ENCODE data around the gene WNK4. TPM values are rescaled to one million over a fixed set of nuclear protein-coding genes. Genes with fewer than 3 reads are reported as not detected.

The WNK4 gene
- total RNA-seq, 6 donors from 2014 or later = 0.15 to 1.8 (median 0.26) TPM; not detected in 2

DNA sequence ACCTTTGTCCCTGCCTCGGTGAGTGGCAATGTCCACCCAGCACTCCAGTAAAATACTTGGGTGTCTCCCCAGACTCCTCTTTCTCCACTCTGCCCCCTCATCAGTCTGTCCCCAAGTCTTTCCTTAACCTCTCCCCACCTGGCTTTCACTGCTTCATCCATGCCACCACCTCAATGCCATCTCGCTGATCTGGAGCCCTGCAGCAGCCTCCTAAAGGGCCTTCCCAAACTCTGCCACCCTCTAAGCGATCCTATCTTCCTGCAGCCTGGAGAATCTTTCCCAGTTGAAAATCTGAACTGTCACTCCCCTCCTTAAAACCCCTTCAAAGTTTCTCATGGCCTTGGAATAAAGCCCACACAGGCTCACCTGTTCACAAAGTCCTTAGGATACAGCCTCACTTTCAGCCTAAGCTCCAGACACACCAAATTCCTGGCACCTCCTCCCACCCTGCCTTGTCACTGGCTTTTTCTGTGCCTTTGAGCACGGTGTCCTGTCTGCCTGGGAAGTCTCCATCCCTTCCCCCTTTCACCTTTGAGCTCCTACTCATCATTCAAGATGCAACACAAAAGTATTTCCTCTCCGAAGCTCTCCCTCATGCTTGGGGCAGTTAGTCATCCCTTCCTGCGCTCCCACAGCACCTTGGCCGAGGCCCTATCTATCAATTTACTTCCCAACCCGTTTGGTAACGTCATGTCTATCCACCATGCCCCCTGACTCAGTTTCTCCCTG is 2.8 kb downstream of the WNK4 start:
- TF ChIP-seq EP300 (IDR thresholded peaks at IDR 0.05) (no peak), POLR2A (IDR thresholded peaks at IDR 0.05) (no peak)
- ATAC-seq (ENCODE audit: low FRiP score in 2 of 2) = no peak
- no peak for DNase-seq
- peaks cover under 1 to 18% (median 14%) of the 10 kb centered on the region in 4 donors for H3K36me3 ChIP-seq
- 42 to 47% methylated on average over 9 of the region's 9 CpGs for WGBS, 2 donors
- no peak overlapping the region for H3K27ac ChIP-seq
- peaks cover 18 to 31% (median 26%) of the 10 kb centered on the region in 4 donors for H3K4me1 ChIP-seq
- H3K9me3 ChIP-seq = no peaks in the 10 kb centered on the region
- peaks cover 0 to 56% (median 13%) of the 10 kb centered on the region in 4 donors for H3K27me3 ChIP-seq
- H3K4me3 ChIP-seq = no peak overlapping the region

DNA sequence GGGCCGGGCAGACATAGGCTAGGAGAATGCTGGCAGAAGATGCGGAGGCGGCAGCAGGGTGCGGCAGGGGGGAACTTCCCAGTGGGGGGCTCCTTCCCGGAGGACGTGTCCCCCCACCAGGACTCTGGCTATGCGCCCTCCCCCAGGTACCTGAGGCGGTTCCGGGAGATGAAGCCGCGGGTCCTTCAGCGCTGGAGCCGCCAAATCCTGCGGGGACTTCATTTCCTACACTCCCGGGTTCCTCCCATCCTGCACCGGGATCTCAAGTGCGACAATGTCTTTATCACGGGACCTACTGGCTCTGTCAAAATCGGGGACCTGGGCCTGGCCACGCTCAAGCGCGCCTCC is 3.4 kb downstream of the WNK4 start:
- no peak for DNase-seq
- no peak for ATAC-seq (ENCODE audit: low FRiP score in 2 of 2)
- peaks cover 0 to 56% (median 13%) of the 10 kb centered on the region in 4 donors for H3K27me3 ChIP-seq
- no peak overlapping the region for H3K4me3 ChIP-seq
- no peaks in the 10 kb centered on the region for H3K9me3 ChIP-seq
- WGBS, 2 donors = 27 to 46% methylated on average over 12 to 22 of the region's 22 CpGs
- TF ChIP-seq, protein P1, sequence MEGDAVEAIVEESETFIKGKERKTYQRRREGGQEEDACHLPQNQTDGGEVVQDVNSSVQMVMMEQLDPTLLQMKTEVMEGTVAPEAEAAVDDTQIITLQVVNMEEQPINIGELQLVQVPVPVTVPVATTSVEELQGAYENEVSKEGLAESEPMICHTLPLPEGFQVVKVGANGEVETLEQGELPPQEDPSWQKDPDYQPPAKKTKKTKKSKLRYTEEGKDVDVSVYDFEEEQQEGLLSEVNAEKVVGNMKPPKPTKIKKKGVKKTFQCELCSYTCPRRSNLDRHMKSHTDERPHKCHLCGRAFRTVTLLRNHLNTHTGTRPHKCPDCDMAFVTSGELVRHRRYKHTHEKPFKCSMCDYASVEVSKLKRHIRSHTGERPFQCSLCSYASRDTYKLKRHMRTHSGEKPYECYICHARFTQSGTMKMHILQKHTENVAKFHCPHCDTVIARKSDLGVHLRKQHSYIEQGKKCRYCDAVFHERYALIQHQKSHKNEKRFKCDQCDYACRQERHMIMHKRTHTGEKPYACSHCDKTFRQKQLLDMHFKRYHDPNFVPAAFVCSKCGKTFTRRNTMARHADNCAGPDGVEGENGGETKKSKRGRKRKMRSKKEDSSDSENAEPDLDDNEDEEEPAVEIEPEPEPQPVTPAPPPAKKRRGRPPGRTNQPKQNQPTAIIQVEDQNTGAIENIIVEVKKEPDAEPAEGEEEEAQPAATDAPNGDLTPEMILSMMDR (IDR thresholded peaks at IDR 0.05) = no peak
- no peak for TF ChIP-seq POLR2A (IDR thresholded peaks at IDR 0.05)
- H3K4me1 ChIP-seq = peaks cover 18 to 31% (median 26%) of the 10 kb centered on the region in 4 donors
- peaks cover 0 to 12% (median 9%) of the 10 kb centered on the region in 4 donors for H3K36me3 ChIP-seq
- H3K27ac ChIP-seq = no peak overlapping the region

DNA sequence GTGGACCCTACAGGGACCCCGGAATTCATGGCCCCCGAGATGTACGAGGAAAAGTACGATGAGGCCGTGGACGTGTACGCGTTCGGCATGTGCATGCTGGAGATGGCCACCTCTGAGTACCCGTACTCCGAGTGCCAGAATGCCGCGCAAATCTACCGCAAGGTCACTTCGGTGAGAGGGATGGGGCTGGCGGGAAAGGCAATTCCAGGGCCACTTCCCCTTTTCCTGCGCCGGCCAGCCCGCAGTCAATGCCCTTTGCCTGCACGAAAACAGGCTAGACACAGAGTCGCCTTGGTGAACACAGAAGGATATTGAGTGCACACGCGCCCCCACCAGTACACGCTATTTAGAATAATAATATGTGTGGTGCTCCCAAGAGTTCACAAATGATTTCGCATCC is 4.0 kb downstream of the WNK4 start:
- Histone ChIP-seq H3K9me3 (no peaks in the 10 kb centered on the region), H3K27ac (no peak overlapping the region), H3K36me3 (peaks cover 0 to 6% (median 3%) of the 10 kb centered on the region in 4 donors), H3K27me3 (peaks cover 0 to 56% (median 13%) of the 10 kb centered on the region in 4 donors), H3K4me3 (no peak overlapping the region), H3K4me1 (peaks cover 18 to 31% (median 26%) of the 10 kb centered on the region in 4 donors)
- peak in 1 of 2 donors; percentile 44 for DNase-seq
- 30 to 49% methylated on average over 23 to 24 of the region's 25 CpGs for WGBS, 2 donors
- no peak for ATAC-seq (ENCODE audit: low FRiP score in 2 of 2)
- TF ChIP-seq EP300 (IDR thresholded peaks at IDR 0.05) = no peak
- no peak for TF ChIP-seq POLR2AphosphoS5 (IDR thresholded peaks at IDR 0.05)
- TF ChIP-seq, protein P1 (IDR thresholded peaks at IDR 0.05) = no peak
- no peak for TF ChIP-seq POLR2A (IDR thresholded peaks at IDR 0.05)

DNA sequence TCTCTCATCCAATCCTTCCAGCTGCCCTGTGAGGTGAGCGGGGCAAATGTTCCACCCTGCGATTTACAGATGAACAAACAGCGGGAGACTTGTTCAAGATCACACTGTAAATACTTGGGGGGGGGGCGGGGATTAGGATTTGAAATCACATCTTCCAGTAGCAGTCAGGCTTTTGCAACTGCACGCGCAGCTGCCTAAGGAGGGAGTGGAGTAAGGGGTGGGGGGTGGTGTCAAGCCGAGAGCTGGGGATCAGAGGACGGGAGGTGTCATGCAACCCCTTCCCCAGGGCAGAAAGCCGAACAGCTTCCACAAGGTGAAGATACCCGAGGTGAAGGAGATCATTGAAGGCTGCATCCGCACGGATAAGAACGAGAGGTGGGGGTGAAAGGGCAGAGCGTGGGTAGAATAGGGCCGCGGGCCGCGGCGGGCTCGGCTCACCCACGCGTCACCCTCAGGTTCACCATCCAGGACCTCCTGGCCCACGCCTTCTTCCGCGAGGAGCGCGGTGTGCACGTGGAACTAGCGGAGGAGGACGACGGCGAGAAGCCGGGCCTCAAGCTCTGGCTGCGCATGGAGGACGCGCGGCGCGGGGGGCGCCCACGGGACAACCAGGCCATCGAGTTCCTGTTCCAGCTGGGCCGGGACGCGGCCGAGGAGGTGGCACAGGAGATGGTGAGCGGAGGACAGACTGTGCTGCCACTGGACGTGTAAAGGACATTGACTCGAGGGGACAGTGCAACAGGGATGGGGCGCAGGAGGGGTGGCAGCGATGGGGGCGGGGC is 4.6 kb downstream of the WNK4 start:
- TF ChIP-seq POLR2AphosphoS5 (IDR thresholded peaks at IDR 0.05) (no peak), POLR2A (IDR thresholded peaks at IDR 0.05) (no peak), EP300 (IDR thresholded peaks at IDR 0.05) (no peak)
- TF ChIP-seq, protein P1 (IDR thresholded peaks at IDR 0.05) = no peak
- peaks cover 0 to 56% (median 13%) of the 10 kb centered on the region in 4 donors for H3K27me3 ChIP-seq
- no peaks in the 10 kb centered on the region for H3K9me3 ChIP-seq
- H3K36me3 ChIP-seq = no peaks in the 10 kb centered on the region
- no peak for ATAC-seq (ENCODE audit: low FRiP score in 2 of 2)
- peak in 1 of 2 donors; percentile 86 for DNase-seq
- 42 to 59% methylated on average over 50 of the region's 52 CpGs for WGBS, 2 donors
- H3K4me3 ChIP-seq = no peak overlapping the region
- peaks cover 16 to 28% (median 23%) of the 10 kb centered on the region in 4 donors for H3K4me1 ChIP-seq
- H3K27ac ChIP-seq = no peak overlapping the region

DNA sequence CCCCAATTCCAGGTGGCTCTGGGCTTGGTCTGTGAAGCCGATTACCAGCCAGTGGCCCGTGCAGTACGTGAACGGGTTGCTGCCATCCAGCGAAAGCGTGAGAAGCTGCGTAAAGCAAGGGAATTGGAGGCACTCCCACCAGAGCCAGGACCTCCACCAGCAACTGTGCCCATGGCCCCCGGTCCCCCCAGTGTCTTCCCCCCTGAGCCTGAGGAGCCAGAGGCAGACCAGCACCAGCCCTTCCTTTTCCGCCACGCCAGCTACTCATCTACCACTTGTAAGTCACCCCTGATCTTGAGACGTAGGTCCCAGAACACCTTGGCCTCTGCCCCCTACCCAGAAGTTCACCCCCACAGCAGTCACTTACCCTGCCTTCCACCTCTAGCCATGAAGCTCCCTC is 6.9 kb downstream of the WNK4 start:
- TF ChIP-seq POLR2AphosphoS5 (IDR thresholded peaks at IDR 0.05) (no peak), EP300 (IDR thresholded peaks at IDR 0.05) (no peak), POLR2A (IDR thresholded peaks at IDR 0.05) (no peak)
- TF ChIP-seq, protein P1 (IDR thresholded peaks at IDR 0.05) = no peak
- Histone ChIP-seq H3K4me1 (peaks cover 4 to 20% (median 11%) of the 10 kb centered on the region in 4 donors), H3K27me3 (peaks cover 0 to 36% (median 6%) of the 10 kb centered on the region in 4 donors), H3K9me3 (no peaks in the 10 kb centered on the region), H3K27ac (no peak overlapping the region), H3K4me3 (no peak overlapping the region), H3K36me3 (no peaks in the 10 kb centered on the region)
- DNase-seq = peak in 1 of 2 donors; percentile 12
- 86 to 91% methylated on average over 10 to 11 of the region's 11 CpGs for WGBS, 2 donors
- ATAC-seq (ENCODE audit: low FRiP score in 2 of 2) = no peak

All from upper lobe of left lung (tissue), 6 donors.